ENCODE measurements around the gene TFF1.

DNA sequence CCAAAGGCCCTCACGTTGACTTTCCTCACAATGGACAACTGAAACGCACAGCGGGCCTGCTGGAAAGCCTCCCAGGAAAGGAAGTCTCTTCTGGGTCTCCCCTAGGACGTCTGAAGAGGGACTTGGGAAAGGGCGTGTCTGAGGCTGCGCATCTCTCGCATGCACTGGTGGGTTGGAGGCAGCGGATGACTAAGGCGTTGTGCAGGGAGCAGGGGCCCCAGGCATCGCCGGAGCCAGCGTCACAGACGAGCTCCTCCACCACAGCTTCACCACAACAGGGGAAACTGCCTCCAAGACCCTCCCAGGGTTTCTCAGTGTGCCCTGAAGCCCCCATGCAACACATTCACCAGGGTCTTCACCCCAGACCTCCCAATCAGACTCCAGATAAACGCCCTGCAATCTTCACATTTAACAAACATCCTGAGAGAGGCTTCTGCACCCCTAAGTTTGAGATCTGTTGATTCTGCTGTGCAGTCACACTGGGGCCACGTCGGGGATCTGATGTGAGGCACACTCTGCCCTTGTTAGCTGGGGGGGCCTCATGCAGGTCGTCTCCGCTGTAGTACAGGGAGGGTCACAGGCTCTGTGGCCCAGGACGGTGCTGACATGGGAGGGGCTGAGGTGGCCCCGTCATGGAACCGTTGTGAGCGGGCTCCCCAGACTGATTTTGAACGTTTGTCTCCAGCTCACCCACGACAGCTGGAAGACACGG is 7.0 kb upstream of the TFF1 start:
- TF ChIP-seq CTCF (IDR thresholded peaks at IDR 0.05) (no peak), EP300 (IDR thresholded peaks at IDR 0.05) (no peak), POLR2A (IDR thresholded peaks at IDR 0.05) (no peak)
